Fibroblast of pulmonary artery (primary cell): ENCODE data around the gene KCTD19.
"Not testable (repeated sequence)": the region's sequence is repeated elsewhere in the genome, so short reads cannot be mapped to it uniquely, and the experiment has no call there.

Source experiments
- DNase-seq: peaks from one replicate; pipeline ENCODE4 v3.0.0-alpha.2; 2010; ENCODE audit warnings: low read depth
- H3K4me3 ChIP-seq: replicated peaks from 2 replicates; pipeline ENCODE4 v1.5.1; 2011; ENCODE audit warnings: low read depth, mild to moderate bottlenecking, control low read depth, low read length, moderate library complexity
- TF ChIP-seq, protein P1 (sequence below): IDR thresholded peaks from 2 replicates; pipeline ENCODE4 v1.5.1; 2011; ENCODE audit warnings: mild to moderate bottlenecking, control low read depth, low read length, inconsistent platforms; ENCODE audit errors: missing control alignments

Gene KCTD19

GRCh38 chr16:67326472-67327309, at the start of gene KCTD19, which contains the start of gene LRRC36:
TSS of gene KCTD19 (minus strand) at chr16:67326741. CDS start at chr16:67326707, 34 bp downstream.
TSS of gene LRRC36 (plus strand) at chr16:67326815. CDS start at chr16:67326863, 48 bp downstream.
- TF ChIP-seq, protein P1, sequence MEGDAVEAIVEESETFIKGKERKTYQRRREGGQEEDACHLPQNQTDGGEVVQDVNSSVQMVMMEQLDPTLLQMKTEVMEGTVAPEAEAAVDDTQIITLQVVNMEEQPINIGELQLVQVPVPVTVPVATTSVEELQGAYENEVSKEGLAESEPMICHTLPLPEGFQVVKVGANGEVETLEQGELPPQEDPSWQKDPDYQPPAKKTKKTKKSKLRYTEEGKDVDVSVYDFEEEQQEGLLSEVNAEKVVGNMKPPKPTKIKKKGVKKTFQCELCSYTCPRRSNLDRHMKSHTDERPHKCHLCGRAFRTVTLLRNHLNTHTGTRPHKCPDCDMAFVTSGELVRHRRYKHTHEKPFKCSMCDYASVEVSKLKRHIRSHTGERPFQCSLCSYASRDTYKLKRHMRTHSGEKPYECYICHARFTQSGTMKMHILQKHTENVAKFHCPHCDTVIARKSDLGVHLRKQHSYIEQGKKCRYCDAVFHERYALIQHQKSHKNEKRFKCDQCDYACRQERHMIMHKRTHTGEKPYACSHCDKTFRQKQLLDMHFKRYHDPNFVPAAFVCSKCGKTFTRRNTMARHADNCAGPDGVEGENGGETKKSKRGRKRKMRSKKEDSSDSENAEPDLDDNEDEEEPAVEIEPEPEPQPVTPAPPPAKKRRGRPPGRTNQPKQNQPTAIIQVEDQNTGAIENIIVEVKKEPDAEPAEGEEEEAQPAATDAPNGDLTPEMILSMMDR = peak; percentile 36
- no peak for DNase-seq
- H3K4me3 ChIP-seq = peak within 1 kb of the TSS; percentile 27

DNA sequence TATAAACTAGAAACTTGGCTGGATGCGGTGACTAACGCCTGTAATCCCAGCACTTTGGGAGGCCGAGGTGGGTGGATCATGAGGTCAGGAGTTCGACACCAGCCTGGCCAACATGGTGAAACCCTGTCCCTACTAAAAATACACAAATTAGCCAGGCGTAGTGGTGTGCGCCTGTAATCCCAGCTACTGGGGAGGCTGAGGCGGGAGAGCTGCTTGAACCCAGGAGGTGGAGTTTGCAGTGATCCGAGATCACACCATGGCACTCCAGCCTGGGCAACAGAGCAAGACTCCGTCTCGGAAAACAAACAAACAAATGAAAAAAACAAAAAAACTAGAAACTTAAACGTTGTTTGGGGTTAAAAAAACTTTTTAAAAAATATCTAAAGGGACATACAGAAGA, 49.5 kb upstream of the KCTD19 start:
- DNase-seq, H3K4me3 ChIP-seq: not testable (repeated sequence)

DNA sequence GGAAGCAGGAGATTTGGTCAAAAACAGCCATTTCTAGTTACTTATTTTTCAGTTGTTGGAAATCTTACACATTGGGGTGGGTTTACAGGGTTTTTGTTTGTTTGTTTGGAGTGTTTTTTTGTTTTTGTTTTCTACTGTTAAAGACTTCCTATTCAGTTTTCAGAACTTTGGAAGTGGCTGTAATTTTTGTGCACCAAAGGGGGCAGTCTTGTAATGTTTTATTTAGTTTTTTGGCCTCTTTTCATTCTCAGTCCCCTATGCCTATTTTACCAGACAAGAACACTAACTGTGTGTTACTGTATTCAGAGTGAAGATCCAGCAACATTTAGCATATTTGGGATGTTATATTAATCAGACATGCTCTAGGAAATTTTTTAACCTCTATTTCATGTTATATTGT, 46.1 kb upstream of the KCTD19 start:
- DNase-seq = peak; percentile 61
- TF ChIP-seq, protein P1 = peak; percentile 52
- H3K4me3 ChIP-seq = no peak overlapping the region

- TF ChIP-seq, protein P1 = no peak
- no peak overlapping the region for H3K4me3 ChIP-seq
- DNase-seq = no peak
These were observed 44.1 kb upstream of the KCTD19 start for GRCh38 chr16:67370661-67371060.

- no peak for DNase-seq
- no peak overlapping the region for H3K4me3 ChIP-seq
- TF ChIP-seq, protein P1 = no peak
These were observed 38.2 kb upstream of the KCTD19 start for GRCh38 chr16:67364600-67365235.

GRCh38 chr16:67361038-67361437, 34.5 kb upstream of the KCTD19 start:
- no peak overlapping the region for H3K4me3 ChIP-seq
- no peak for DNase-seq
- TF ChIP-seq, protein P1 = no peak

GRCh38 chr16:67359540-67360269, 33.2 kb upstream of the KCTD19 start:
- not testable (repeated sequence) for DNase-seq, H3K4me3 ChIP-seq
